Activated CD4-positive, alpha-beta memory T cell treated with anti-CD3 and anti-CD28 coated beads for 36 hours (primary cell): ENCODE measurements around the gene FUT6. TPM values are rescaled to one million over a fixed set of nuclear protein-coding genes. Genes with fewer than 3 reads are reported as not detected.

Experiments used
- CTCF ChIA-PET: fragments of 350-600 bp; sonication (Branson Sonifier 250); formaldehyde crosslinking; loops from one replicate; lab custom pipeline; 2021; ENCODE audit warnings: antibody characterized with exemption, inconsistent platforms; lab: Charles Lee
- POLR2A ChIA-PET: fragments of 350-600 bp; sonication (Branson Sonifier 250); formaldehyde crosslinking; loops from one replicate; lab custom pipeline; 2021; ENCODE audit warnings: antibody characterized with exemption; lab: Charles Lee
- DNase-seq: peaks from one replicate; pipeline ENCODE4 v3.0.0-alpha.2; 2020
- H3K27ac Mint-ChIP-seq: one replicate; pipeline ENCODE4 v1.8.0; 2021; ENCODE audit warnings: mixed read lengths
- H3K27me3 Mint-ChIP-seq: one replicate; pipeline ENCODE4 v1.8.0; 2021; ENCODE audit warnings: mixed read lengths
- H3K36me3 Mint-ChIP-seq: one replicate; pipeline ENCODE4 v1.8.0; 2021; ENCODE audit warnings: mixed read lengths
- H3K4me1 Mint-ChIP-seq: one replicate; pipeline ENCODE4 v1.8.0; 2021; ENCODE audit warnings: low read depth, mixed read lengths
- H3K4me3 Mint-ChIP-seq: one replicate; pipeline ENCODE4 v1.8.0; 2021; ENCODE audit warnings: mild to moderate bottlenecking, mixed read lengths
- H3K9me3 Mint-ChIP-seq: one replicate; pipeline ENCODE4 v1.8.0; 2021; ENCODE audit warnings: mixed read lengths
- intact Hi-C: fragments of 100-400 bp; cut with micrococcal nuclease; formaldehyde crosslinking; loops from one replicate; pipeline ENCODE4 v1.15.1; 2023
- total RNA-seq, 2 experiments: library from RNA; stranded (reverse); gene quantifications; one replicate each; pipeline ENCODE4 v1.2.3, GENCODE V29; 2021

FUT6 gene
- total RNA-seq, 2 experiments from 2014 or later, result not detected

DNA sequence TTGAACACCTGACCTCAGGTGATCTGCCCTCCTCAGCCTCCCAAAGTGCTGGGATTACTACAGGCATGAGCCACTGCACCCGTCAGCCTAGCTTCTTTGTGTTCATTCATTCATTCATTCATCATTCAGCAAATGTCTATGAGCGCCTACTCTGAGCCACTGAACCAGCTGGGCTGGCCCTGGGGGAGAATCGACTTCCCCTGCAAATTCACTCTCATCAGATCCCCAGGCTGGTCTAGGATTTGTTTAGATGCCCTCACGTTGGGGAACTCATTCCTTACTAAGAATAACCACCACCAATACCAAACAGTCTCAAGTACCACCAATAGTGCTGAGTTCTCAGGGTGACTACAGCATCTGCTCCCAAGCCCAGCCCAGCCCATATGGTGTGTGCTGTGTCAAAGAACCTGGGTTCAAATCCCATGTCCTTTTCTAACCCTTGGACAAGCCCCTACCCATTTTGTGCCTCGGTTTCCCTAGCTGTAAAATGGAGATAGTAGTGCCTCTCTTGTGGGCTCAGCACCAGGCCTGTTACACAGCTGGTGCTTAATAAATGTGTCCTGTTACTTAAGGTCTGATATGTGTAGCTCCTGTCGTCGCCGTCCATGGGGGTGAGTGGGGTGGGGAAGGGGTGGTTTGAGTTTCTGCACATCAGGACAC is 17.9 kb downstream of the FUT6 start:
- no peaks in the 10 kb centered on the region for H3K27me3 Mint-ChIP-seq
- intact Hi-C loops, result no loop called here
- H3K36me3 Mint-ChIP-seq, result no peaks in the 10 kb centered on the region
- no peak overlapping the region for H3K4me3 Mint-ChIP-seq
- H3K4me1 Mint-ChIP-seq, result peaks cover 1% of the 10 kb centered on the region
- no peak overlapping the region for H3K27ac Mint-ChIP-seq
- DNase-seq, result no peak
- ChIA-PET CTCF (interaction anchor here (4.9 kb wide), 1 partner anchor 17 kb away, joined by 34 read pairs; the partner anchor contains the start of gene NRTN), POLR2A (interaction anchor here (0.5 kb wide), 1 partner anchor 47 kb away, joined by 3 read pairs; no protein-coding TSS in a partner anchor)
- H3K9me3 Mint-ChIP-seq, result no peaks in the 10 kb centered on the region

DNA sequence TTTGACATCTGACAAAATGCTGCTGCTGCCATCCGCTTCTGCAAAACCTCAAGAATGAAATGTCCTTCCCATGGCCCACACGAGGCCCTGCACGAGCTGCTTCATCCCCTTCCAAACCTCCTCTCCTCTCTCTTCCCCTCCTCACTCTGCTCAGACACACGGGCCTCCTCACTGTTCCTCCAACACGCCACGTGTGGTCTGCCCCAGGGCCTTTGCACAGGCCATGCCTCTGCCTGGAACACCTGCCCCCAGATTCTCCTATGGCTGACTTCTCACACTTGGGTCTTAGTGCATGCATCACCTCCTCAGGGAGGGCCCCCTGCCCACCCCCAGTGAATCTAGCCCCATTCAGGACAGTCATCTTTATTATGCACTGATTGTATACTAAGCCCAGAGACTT is 18.7 kb downstream of the FUT6 start:
- Mint-ChIP-seq H3K27ac (no peak overlapping the region), H3K4me3 (no peak overlapping the region), H3K4me1 (no peaks in the 10 kb centered on the region), H3K36me3 (no peaks in the 10 kb centered on the region), H3K9me3 (no peaks in the 10 kb centered on the region), H3K27me3 (no peaks in the 10 kb centered on the region)
- intact Hi-C loops, result no loop called here
- POLR2A ChIA-PET, result no interaction called here
- no peak for DNase-seq
- CTCF ChIA-PET, result interaction anchor here (4.9 kb wide), 1 partner anchor 17 kb away, joined by 34 read pairs; the partner anchor contains the start of gene NRTN

DNA sequence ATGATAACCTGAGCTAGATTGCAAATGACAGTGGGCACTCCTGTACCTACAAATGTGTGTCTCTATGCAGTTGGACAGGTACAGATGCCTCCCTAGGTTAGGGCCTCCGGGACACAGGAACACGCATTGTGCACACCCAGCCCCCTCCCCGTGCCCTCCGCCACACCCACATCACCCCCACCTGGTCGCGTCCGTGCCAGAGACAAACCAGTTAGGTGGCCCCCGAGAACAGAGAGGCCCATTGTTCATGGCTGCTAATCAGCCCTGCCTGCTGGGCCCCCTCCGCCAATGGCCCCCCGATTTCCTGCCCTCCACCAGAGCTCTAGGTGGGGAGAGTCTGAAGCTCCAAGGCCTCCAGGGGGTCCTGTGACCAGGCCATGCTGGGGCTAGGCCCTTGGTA is 20.9 kb downstream of the FUT6 start:
- Mint-ChIP-seq H3K27ac (no peak overlapping the region), H3K4me3 (no peak overlapping the region), H3K9me3 (no peaks in the 10 kb centered on the region), H3K27me3 (no peaks in the 10 kb centered on the region), H3K4me1 (no peaks in the 10 kb centered on the region), H3K36me3 (no peaks in the 10 kb centered on the region)
- no peak for DNase-seq
- intact Hi-C loops, result no loop called here
- CTCF ChIA-PET, result interaction anchor here (1.7 kb wide), 1 partner anchor 15 kb away, joined by 5 read pairs; no protein-coding TSS in a partner anchor
- POLR2A ChIA-PET, result no interaction called here

- Mint-ChIP-seq H3K4me3 (no peak overlapping the region), H3K27me3 (no peaks in the 10 kb centered on the region), H3K36me3 (no peaks in the 10 kb centered on the region), H3K27ac (no peak overlapping the region), H3K9me3 (no peaks in the 10 kb centered on the region), H3K4me1 (no peaks in the 10 kb centered on the region)
- no peak for DNase-seq
- ChIA-PET CTCF (interaction anchor here (0.7 to 1.7 kb wide), 2 partner anchors 13 to 205 kb away, joined by 3 to 5 read pairs; no protein-coding TSS in a partner anchor), POLR2A (no interaction called here)
- intact Hi-C loops, result no loop called here
Measured at GRCh38 chr19:5817218-5817617, 22.3 kb downstream of the FUT6 start.

GRCh38 chr19:5814852-5815246 is 24.7 kb downstream of the FUT6 start:
- DNase-seq, result no peak
- H3K9me3 Mint-ChIP-seq, result no peaks in the 10 kb centered on the region
- no peaks in the 10 kb centered on the region for H3K36me3 Mint-ChIP-seq
- no peak overlapping the region for H3K4me3 Mint-ChIP-seq
- ChIA-PET CTCF (no interaction called here), POLR2A (no interaction called here)
- H3K27me3 Mint-ChIP-seq, result no peaks in the 10 kb centered on the region
- H3K4me1 Mint-ChIP-seq, result no peaks in the 10 kb centered on the region
- H3K27ac Mint-ChIP-seq, result no peak overlapping the region
- intact Hi-C loops, result no loop called here

GRCh38 chr19:5814123-5814851 is 25.2 kb downstream of the FUT6 start:
- POLR2A ChIA-PET, result no interaction called here
- H3K36me3 Mint-ChIP-seq, result no peaks in the 10 kb centered on the region
- no peaks in the 10 kb centered on the region for H3K4me1 Mint-ChIP-seq
- no peak overlapping the region for H3K4me3 Mint-ChIP-seq
- no peaks in the 10 kb centered on the region for H3K27me3 Mint-ChIP-seq
- H3K9me3 Mint-ChIP-seq, result no peaks in the 10 kb centered on the region
- H3K27ac Mint-ChIP-seq, result no peak overlapping the region
- intact Hi-C loops, result no loop called here
- no peak for DNase-seq
- CTCF ChIA-PET, result interaction anchor here (1.4 kb wide), 1 partner anchor 10 kb away, joined by 6 read pairs; the partner anchor contains the start of gene NRTN

- H3K4me3 Mint-ChIP-seq, result no peak overlapping the region
- DNase-seq, result no peak
- intact Hi-C loops, result no loop called here
- no peaks in the 10 kb centered on the region for H3K36me3 Mint-ChIP-seq
- H3K27me3 Mint-ChIP-seq, result no peaks in the 10 kb centered on the region
- H3K4me1 Mint-ChIP-seq, result no peaks in the 10 kb centered on the region
- no peaks in the 10 kb centered on the region for H3K9me3 Mint-ChIP-seq
- no peak overlapping the region for H3K27ac Mint-ChIP-seq
- POLR2A ChIA-PET, result no interaction called here
- CTCF ChIA-PET, result no interaction called here
Measured at GRCh38 chr19:5811117-5811516, 28.4 kb downstream of the FUT6 start.

- peaks cover 2% of the 10 kb centered on the region for H3K4me1 Mint-ChIP-seq
- H3K27ac Mint-ChIP-seq, result no peak overlapping the region
- POLR2A ChIA-PET, result no interaction called here
- no peak for DNase-seq
- H3K9me3 Mint-ChIP-seq, result no peaks in the 10 kb centered on the region
- no peak overlapping the region for H3K4me3 Mint-ChIP-seq
- intact Hi-C loops, result no loop called here
- H3K36me3 Mint-ChIP-seq, result no peaks in the 10 kb centered on the region
- CTCF ChIA-PET, result interaction anchor here (1.4 kb wide), 2 partner anchors 15 to 214 kb away, joined by 4 read pairs; no protein-coding TSS in a partner anchor
- H3K27me3 Mint-ChIP-seq, result peaks cover 2% of the 10 kb centered on the region
Measured at GRCh38 chr19:5809469-5809868, 30.0 kb downstream of the FUT6 start.

DNA sequence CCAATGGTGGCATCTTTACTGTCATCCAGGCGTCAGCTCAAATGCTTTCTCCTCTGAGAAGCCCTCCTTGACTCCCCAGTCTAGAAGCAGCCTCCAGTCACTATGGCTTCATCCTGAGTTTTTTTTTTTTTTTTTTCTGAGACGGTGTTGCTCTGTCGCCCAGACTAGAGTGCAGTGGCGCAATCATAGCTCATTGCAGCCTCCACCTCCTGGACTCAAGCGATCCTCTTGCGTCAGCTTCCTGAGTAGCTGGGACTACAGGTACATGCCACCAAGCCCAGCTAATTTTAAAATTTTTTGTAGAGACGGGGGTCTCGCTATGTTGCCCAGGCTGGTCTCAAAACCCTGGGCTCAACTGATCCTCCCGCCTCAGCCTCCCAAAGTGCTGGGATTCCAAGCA is 30.4 kb downstream of the FUT6 start:
- no peaks in the 10 kb centered on the region for H3K9me3 Mint-ChIP-seq
- no peak overlapping the region for H3K4me3 Mint-ChIP-seq
- intact Hi-C loops, result no loop called here
- no peak for DNase-seq
- no peaks in the 10 kb centered on the region for H3K36me3 Mint-ChIP-seq
- ChIA-PET POLR2A (interaction anchor here (0.6 kb wide), 1 partner anchor 187 kb away, joined by 5 read pairs; the partner anchor contains the start of gene SAFB2), CTCF (interaction anchor here (1.4 to 1.7 kb wide), 3 partner anchors 15 to 214 kb away, joined by 4 to 5 read pairs (median 4); no protein-coding TSS in a partner anchor)
- H3K27me3 Mint-ChIP-seq, result peaks cover 4% of the 10 kb centered on the region
- H3K27ac Mint-ChIP-seq, result no peak overlapping the region
- H3K4me1 Mint-ChIP-seq, result peaks cover 6% of the 10 kb centered on the region

DNA sequence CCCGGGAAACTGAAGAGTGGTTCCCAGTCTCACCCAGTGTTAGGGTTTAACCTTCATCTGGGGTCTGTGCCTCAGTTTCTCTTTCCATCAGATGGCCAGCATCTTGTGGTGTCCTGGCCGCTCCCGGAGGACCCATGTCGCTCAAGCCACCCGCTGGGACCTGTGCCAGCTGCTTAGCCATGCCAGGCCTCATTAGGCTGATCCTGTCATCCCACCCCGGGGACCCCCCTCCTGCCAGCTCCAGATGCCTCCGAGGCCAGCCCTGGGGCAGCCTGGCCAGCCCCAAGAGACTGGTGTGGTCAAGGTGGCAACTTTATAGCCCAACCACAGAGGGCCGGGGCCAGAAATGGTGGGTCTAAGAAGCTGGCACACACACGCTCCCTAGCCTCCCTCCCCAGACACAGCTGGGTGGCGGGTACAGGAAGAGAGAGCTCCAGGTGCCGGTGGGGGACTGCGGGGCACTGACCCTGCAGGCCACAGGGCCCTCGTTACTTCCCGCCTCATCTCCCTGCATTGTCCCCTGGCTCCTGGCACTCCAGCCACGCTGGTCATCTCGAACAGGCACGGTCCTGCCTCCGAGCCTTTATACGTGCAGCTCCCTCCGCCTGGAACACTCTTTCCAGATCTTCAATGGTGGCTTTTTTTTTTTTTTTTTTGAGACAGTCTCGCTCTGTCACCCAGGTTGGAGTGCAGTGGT is 31.2 kb downstream of the FUT6 start:
- H3K36me3 Mint-ChIP-seq, result no peaks in the 10 kb centered on the region
- DNase-seq, result no peak
- H3K4me1 Mint-ChIP-seq, result peaks cover 12% of the 10 kb centered on the region
- H3K27ac Mint-ChIP-seq, result no peak overlapping the region
- ChIA-PET POLR2A (interaction anchor here (0.6 kb wide), 1 partner anchor 186 kb away, joined by 5 read pairs; the partner anchor contains the start of gene SAFB2), CTCF (interaction anchor here (1.0 to 1.7 kb wide), 4 partner anchors 14 to 215 kb away, joined by 3 to 5 read pairs (median 4); no protein-coding TSS in a partner anchor)
- intact Hi-C loops, result no loop called here
- H3K9me3 Mint-ChIP-seq, result no peaks in the 10 kb centered on the region
- H3K4me3 Mint-ChIP-seq, result no peak overlapping the region
- peaks cover 4% of the 10 kb centered on the region for H3K27me3 Mint-ChIP-seq

DNA sequence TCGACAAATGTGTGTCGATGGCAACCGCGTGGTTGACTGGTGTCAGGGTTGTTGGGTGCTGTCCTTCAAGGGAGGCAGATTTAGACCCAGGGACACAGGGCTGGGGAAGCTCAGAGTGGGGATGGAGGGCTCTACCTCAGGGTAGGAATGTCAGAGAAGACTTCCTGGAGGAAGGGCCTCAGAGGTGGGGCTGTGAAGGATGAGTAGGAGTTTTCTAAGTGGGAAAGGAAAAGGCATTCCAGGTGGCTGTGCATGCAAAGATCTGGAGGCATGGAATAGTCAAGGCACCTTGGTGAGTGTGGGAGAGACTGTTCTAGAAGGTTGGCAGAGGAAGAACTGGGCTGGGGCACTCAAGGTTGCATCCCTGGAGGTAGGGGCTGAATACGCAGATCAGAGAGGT is 32.6 kb downstream of the FUT6 start:
- Mint-ChIP-seq H3K27me3 (peaks cover 10% of the 10 kb centered on the region), H3K4me3 (no peak overlapping the region), H3K9me3 (no peaks in the 10 kb centered on the region), H3K4me1 (peaks cover 19% of the 10 kb centered on the region), H3K27ac (no peak overlapping the region), H3K36me3 (no peaks in the 10 kb centered on the region)
- ChIA-PET CTCF (interaction anchor here (1.0 to 1.6 kb wide), 3 partner anchors 13 to 216 kb away, joined by 4 to 10 read pairs (median 4); no protein-coding TSS in a partner anchor), POLR2A (interaction anchor here (1.1 kb wide), 1 partner anchor 116 kb away, joined by 3 read pairs; no protein-coding TSS in a partner anchor)
- intact Hi-C loops, result no loop called here
- DNase-seq, result no peak
